ENCODE results near the gene FOXN1. TPM values are rescaled to one million over a fixed set of nuclear protein-coding genes. Genes with fewer than 3 reads are reported as not detected.

Gene FOXN1
- polyA plus RNA-seq, 1 of the 3 experiments (the other 2 are of a cell fraction): not detected

DNA sequence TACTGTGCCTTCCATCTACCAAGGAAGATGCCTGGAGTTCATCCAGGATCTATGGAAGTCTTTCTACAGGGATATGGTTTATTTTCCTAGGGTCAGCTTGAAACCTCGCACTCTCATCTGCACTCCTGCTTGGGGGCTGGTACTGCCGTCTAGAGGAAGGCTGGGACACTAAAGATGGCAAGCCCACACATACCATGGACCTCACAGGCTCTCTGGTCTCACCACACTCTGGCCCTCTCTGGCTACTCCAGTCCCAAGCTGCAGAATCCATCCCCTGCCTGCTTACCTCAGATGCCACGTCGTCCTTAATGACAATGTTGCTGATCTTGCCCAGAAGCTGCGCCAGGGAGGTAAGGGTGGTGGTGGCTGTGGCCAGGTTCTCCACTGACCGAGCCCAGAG, 48.4 kb downstream of the FOXN1 start:
- no peaks in the 10 kb centered on the region for H3K27me3 ChIP-seq (ENCODE audit: insufficient read depth)
- no peak overlapping the region for H3K9ac ChIP-seq
- H2AFZ ChIP-seq (ENCODE audit: low read depth): no peak overlapping the region
- peaks cover 5% of the 10 kb centered on the region for H3F3A ChIP-seq (replicated peaks; ENCODE audit: insufficient read depth)
- H3K4me1 ChIP-seq (ENCODE audit: control insufficient read depth in 1 of 2, insufficient read depth in 2 of 2, low read depth in 1 of 2, low read length in 1 of 2): peaks cover 3 to 27% of the 10 kb centered on the region in 2 experiments; a peak in 2 of 4 replicates
- H3K9me3 ChIP-seq: no peaks in the 10 kb centered on the region
- no peak overlapping the region for H3K4me2 ChIP-seq
- no peak for DNase-seq
- H4K20me1 ChIP-seq (ENCODE audit: insufficient read depth): peaks cover 15% of the 10 kb centered on the region
- TF ChIP-seq, protein P1, sequence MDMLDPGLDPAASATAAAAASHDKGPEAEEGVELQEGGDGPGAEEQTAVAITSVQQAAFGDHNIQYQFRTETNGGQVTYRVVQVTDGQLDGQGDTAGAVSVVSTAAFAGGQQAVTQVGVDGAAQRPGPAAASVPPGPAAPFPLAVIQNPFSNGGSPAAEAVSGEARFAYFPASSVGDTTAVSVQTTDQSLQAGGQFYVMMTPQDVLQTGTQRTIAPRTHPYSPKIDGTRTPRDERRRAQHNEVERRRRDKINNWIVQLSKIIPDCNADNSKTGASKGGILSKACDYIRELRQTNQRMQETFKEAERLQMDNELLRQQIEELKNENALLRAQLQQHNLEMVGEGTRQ (IDR thresholded peaks at IDR 0.05; ENCODE audit: borderline replicate concordance, low read depth, low read length): no peak
- no peak for TF ChIP-seq POLR2AphosphoS5 (IDR thresholded peaks at IDR 0.05; ENCODE audit: low read depth, low read length)
- no peak for TF ChIP-seq TEAD4 (IDR thresholded peaks at IDR 0.05; ENCODE audit: borderline replicate concordance, insufficient read depth)
- TF ChIP-seq RXRA (IDR thresholded peaks at IDR 0.05; ENCODE audit: borderline replicate concordance, low read depth): no peak
- no peak for TF ChIP-seq TAF1 (IDR thresholded peaks at IDR 0.05; ENCODE audit: borderline replicate concordance, low read depth, low read length)
- TF ChIP-seq EZH2phosphoT487 (IDR thresholded peaks at IDR 0.05; ENCODE audit: borderline replicate concordance, low read depth): no peak
- no peak for TF ChIP-seq FOSL2 (IDR thresholded peaks at IDR 0.05; ENCODE audit: borderline replicate concordance, low read depth)
- TF ChIP-seq, protein P2, sequence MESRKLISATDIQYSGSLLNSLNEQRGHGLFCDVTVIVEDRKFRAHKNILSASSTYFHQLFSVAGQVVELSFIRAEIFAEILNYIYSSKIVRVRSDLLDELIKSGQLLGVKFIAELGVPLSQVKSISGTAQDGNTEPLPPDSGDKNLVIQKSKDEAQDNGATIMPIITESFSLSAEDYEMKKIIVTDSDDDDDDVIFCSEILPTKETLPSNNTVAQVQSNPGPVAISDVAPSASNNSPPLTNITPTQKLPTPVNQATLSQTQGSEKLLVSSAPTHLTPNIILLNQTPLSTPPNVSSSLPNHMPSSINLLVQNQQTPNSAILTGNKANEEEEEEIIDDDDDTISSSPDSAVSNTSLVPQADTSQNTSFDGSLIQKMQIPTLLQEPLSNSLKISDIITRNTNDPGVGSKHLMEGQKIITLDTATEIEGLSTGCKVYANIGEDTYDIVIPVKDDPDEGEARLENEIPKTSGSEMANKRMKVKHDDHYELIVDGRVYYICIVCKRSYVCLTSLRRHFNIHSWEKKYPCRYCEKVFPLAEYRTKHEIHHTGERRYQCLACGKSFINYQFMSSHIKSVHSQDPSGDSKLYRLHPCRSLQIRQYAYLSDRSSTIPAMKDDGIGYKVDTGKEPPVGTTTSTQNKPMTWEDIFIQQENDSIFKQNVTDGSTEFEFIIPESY (IDR thresholded peaks at IDR 0.05; ENCODE audit: borderline replicate concordance, low read depth): no peak
- TF ChIP-seq, protein P3, sequence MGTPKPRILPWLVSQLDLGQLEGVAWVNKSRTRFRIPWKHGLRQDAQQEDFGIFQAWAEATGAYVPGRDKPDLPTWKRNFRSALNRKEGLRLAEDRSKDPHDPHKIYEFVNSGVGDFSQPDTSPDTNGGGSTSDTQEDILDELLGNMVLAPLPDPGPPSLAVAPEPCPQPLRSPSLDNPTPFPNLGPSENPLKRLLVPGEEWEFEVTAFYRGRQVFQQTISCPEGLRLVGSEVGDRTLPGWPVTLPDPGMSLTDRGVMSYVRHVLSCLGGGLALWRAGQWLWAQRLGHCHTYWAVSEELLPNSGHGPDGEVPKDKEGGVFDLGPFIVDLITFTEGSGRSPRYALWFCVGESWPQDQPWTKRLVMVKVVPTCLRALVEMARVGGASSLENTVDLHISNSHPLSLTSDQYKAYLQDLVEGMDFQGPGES (IDR thresholded peaks at IDR 0.05; ENCODE audit: low read depth, low read length): no peak
- no peak for TF ChIP-seq GABPA (IDR thresholded peaks at IDR 0.05; ENCODE audit: low read depth)
- TF ChIP-seq FOXJ3 (CRISPR knock-in tag; IDR thresholded peaks at IDR 0.05): no peak
- TF ChIP-seq, protein P4, sequence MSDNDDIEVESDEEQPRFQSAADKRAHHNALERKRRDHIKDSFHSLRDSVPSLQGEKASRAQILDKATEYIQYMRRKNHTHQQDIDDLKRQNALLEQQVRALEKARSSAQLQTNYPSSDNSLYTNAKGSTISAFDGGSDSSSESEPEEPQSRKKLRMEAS (IDR thresholded peaks at IDR 0.05; ENCODE audit: low read depth): no peak
- TF ChIP-seq, protein P5, sequence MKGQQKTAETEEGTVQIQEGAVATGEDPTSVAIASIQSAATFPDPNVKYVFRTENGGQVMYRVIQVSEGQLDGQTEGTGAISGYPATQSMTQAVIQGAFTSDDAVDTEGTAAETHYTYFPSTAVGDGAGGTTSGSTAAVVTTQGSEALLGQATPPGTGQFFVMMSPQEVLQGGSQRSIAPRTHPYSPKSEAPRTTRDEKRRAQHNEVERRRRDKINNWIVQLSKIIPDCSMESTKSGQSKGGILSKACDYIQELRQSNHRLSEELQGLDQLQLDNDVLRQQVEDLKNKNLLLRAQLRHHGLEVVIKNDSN (IDR thresholded peaks at IDR 0.05; ENCODE audit: borderline replicate concordance, low read depth): no peak
- TF ChIP-seq GATA2 (CRISPR knock-in tag; IDR thresholded peaks at IDR 0.05): no peak
- no peak for TF ChIP-seq TCF12 (IDR thresholded peaks at IDR 0.05)
- TF ChIP-seq SMC3 (IDR thresholded peaks at IDR 0.05; ENCODE audit: low read depth, low read length): no peak
- ChIA-PET CTCF (no interaction called here), POLR2A (no interaction called here)
- peaks cover 16% of the 10 kb centered on the region for H3K79me2 ChIP-seq (ENCODE audit: insufficient read depth)
- no peaks in the 10 kb centered on the region for H3K9me2 ChIP-seq
- no peak overlapping the region for H3K4me3 ChIP-seq (ENCODE audit: low read depth in 2 of 2, low read length in 1 of 2)
- 94% methylated on average over 6 of the region's 6 CpGs for WGBS (ENCODE audit: low lambda C conversion rate)
- H3K27ac ChIP-seq (ENCODE audit: low read depth in 2 of 2, low read length in 1 of 2): no peak overlapping the region
- H3K36me3 ChIP-seq (replicated peaks in 1 of 2; ENCODE audit: control insufficient read depth in 1 of 2, insufficient read depth in 2 of 2, low read length in 1 of 2): peaks cover 21 to 33% of the 10 kb centered on the region in 2 experiments
